Stimulated activated CD8-positive, alpha-beta memory T cell treated with anti-CD3 and anti-CD28 coated beads, Interleukin-4, amount 100 ng/mL, for 1 hour (primary cell): Measurements from ENCODE around the gene MEP1B.
"Not testable (repeated sequence)": the region's sequence is repeated elsewhere in the genome, so short reads cannot be mapped to it uniquely, and the experiment has no call there.

Experiments
- DNase-seq, 2 donors: peaks; one replicate each; pipeline ENCODE4 v3.0.0-alpha.2; 2020; ENCODE audit warnings: low read depth in 2 of 2, low spot score in 1 of 2

The MEP1B gene

DNA sequence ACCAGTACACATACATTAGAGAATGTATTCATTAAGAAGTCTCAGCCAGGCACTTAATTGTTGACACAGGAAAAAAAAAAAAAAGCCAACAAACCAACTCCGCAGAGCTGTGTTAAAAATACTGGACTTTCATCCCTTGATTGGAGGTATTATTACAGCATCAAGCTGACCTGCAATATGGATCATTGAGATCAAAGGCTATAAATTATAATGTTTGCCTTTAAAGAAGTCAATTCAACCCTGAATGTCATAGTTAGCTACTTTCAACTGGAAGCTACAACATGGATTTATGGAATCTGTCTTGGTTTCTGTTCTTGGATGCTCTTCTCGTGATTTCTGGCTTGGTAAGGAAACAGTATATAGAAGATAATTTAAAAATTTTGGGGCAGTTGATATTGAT, at the start of gene MEP1B:
TSS of gene MEP1B (plus strand) at position 250 of the 400 bp plus-strand sequence. CDS start at position 282, 32 bp downstream.
- no peak for DNase-seq

DNA sequence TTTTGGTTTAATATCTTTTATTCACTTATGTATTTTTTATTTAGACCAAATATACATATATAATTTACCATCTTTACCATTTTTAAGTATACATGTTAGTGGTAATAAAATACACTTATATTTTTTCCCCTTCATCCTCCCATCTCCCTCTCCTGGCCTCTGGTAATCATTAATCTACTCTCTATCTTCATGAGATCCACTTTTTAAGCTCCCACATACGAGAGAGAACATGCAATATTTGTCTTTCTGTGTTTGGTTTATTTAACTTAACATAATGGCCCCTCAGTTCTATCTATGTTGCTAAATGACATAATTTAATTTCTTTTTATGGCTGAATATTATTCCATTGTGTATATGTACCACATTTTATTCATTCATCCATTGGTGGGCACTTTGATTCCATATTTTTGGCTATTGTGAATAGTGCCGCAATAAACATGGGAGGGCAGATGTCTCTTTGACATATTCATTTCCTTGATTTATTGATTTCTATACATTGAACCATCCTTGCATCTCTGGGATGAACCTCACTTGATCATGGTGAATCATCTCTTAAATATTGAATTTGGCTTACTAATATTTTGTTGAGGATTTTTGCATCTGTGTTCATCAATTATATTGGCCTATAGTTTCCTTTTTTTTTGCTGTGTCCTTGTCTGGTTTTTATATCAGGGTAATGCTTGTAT, 41.5 kb upstream of the MEP1B start:
- no peak for DNase-seq

DNA sequence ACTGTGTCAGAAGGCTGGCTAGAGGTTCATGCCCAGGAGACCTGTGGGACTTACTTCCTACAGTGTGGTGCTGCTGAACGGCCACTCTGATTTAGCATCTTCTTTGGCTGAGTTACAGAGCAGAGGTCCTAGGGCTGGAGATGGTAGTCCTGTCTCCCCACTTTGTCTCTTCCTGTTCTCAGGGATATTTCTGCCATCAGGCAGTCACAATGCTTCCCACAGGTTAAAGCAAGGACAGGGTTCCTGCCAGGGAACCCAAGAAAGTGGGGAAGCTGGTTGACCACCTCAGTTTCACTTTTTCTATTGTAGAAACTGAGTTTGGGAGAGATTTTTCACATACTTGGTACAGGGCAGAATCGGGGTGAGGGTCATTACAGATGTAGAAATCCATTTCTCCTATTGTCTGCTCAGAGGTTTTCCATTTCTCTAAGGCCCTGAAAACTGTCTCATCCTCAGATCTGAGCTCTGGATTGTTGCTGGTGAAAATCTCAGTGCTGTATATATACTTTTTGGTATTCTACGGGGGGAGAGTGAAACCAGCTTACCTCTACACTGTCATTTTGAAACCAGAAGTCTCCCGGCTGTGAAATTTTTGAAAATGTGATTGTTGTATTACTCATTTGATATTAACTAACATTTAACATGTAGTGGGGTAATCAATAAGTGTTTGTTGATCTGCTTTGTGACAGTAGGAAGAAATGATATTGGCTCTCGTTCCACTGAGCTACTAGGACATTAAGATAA, 37.0 kb upstream of the MEP1B start:
- DNase-seq, result no peak

DNA sequence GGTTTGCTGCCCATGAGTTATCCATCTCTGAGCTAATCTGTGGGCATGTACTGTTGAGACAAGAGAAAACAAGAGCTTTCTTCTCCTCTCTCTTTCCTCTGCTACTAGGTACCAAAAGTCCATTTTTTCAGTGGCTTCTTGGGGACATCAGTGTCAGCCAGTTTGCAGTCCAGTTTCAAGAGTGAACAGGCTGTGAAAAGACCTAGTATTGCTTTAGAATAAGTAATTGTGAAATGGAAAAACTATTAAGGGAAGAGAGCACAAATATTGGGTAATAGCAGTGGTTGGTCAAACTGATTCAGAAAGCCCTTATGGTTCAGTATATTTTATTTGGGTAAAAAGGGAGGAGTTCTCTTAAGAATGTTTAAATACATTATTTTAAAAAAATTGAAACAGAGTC, 33.0 kb upstream of the MEP1B start:
- no peak for DNase-seq

DNA sequence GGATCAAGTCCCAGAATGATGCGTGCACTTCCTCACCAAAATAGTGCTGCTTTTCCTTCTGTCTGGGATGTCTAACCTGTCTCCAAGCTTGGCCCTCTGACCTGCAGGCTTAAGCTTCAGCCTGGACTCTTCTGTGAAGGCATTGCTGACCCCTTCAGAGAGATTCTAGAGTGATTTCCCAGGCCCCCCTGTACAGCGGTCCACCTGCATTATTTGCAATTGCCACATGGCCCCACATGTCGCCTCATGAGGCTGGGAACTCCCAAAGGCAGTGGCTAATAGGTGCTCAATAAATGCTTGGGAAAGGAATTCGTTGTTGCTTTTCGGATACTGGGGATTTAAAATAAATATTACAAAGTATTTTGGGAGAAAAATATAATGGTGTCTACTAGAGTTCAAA, 32.3 kb upstream of the MEP1B start:
- DNase-seq, result no peak

DNA sequence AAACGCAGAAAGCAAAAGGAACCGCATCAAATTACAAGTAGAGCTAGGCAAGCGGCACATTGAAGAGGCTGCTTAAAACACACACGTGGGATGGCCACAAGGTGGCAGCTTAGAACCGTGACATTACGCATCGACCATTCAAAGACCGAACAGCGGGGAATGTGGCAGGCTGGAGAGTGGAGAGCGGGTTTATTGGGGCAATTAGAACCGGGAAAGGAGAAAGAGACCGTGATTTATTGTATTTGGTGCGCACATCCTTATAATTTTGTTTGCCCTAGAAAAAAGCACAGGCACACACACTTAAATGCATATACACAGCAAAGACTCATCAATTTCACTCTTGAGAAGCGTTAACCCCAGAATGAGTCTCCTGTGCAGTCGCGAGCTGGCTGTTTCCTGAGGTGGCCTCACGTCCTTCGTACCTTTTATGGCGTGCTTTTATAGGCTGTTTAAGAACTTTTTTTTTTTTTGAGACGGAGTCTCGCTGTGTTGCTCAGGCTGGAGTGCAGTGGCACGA, 31.7 kb upstream of the MEP1B start:
- peak; percentile 24 to 43 for DNase-seq

DNA sequence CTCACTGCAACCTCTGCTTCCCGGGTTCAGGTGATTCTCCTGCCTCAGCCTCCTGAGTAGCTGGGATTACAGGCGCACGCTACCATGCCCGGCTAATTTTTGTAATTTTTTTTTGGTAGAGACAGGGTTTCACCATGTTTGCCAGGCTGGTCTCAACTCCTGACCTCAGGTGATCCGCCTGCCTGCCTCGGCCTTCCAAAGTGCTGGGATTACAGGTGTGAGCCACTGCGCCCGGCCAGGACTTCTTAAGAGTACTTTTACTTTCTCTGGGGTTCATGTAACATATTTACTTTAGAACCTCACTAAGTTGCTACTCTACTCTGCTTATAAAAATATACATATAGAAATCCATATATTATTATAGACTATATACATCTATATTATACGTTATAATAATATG, 31.2 kb upstream of the MEP1B start:
- DNase-seq, result not testable (repeated sequence)

DNA sequence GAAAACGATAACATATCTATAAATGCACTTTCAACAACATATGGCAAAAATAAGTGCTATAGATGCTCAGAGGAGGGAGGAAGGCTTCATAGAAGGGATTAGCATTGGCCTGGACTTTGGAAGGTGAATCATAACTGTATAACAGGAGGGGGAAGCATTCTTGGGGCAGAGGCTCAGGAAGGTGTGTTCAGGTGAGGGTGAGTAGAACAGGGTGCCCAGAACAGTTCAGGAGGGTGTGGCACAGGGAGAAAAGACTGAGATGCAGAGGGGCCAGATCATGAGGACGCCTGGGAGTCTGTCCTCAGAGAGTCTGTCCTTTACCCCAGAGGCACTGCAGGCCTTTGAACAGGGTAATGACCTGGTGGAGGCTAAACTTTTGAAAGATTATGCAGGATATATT, 29.3 kb upstream of the MEP1B start:
- DNase-seq, result no peak

DNA sequence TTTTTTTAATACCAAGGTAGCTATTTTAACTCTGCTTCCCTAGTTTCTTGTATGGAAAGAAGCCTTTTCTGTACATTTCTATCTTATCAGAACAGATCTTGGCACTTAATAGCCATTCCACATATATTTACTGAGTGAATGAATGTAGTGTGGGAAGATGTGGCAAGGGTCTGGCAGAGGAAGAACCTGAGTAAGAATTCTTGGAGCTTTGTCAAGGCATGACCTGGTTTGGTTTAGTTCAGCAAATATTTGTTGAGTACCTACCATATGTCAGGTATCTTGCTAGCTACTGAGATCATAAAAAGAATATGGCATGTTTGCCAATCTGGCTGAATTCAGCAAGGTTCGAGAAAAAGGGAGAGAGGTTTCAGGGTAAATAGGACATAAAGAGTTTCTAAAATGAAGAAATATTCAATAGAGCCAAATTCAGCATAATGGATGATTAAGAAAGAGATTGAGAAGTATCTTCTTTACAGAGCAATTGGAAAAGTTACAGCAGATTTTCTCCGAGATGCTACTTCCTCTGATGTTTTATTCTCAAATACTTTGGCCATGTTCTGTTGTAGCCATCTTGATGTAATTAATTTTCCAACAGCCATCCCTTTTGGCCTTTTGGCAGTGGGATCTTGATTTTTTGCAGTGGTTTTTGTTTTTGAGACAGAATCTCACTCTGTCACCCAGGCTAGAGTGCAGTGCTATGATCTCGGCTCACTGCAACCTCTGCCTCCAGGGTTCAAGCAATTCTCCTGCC, 21.7 kb upstream of the MEP1B start:
- DNase-seq, result no peak

DNA sequence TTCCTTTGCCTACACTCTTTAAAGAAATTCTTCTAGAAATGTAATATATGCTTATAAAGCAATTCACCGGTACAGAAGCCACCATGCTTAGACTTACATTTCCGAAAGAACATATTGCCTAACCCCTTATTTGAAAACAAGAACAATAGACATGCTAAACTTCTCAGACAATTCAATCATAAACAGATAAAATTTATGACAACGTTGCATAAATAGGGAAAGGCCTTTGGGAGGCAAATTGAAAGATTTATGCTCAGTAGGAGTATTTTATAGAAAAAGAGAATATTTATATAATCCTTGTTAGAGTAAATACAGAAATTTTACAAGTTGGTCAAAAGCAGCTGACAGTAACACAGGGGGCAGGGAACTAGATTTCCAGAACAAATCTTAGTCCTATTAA, 16.2 kb upstream of the MEP1B start:
- DNase-seq, result no peak

DNA sequence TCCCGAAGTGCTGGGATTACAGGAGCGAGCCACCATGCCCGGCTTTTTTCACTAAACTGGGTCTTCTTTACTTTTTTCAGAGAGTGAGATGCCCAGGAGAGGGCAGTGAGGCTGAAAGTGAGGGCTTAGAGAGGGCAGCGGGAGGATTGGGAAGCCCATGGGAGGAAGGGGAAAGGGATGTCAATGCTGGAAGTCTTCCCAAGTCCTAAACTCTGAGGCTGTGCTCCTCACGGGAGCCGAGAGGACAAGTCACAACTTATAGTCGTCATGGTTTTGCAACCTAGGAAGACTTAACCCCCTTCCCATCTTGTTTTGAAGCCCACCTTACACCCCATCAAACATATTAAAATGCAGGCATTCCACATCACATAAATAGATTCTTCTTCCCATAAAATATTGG, 15.1 kb upstream of the MEP1B start:
- DNase-seq, result no peak

DNA sequence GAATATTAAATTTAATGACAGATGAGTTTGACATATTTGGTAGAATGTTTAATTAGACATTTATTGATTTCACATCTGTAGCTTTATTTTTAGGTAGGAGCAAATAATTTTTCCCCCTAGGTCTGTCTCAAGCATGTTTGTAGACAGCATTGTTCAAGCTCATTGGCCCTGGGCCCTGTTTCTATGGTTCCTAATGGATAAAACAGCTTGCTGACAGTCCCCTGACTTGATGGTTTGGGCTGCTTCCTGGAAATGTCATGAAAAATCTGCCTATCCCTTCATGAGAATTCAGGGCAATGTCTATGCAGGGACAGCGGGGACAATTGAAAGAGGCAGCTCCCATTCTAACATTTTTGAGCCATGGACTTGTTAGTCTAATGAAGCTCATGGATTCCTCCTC, 14.6 kb upstream of the MEP1B start:
- no peak for DNase-seq

DNA sequence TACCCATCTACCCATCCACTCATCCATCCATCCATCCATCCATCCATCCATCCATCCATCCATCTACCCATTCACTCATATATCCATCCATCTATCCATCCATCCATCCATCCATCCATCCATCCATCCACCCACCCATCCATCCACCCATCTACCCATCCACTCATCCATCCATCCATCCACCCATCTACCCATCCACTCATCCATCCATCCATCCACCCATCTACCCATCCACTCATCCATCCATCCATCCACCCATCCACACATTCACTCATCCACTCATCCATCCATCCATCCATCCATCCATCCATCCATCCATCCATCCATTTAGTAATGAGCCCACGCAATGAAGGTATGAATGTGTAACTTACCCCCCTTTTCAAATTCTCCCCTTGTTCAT, 13.1 kb upstream of the MEP1B start:
- DNase-seq, result not testable (repeated sequence)

DNA sequence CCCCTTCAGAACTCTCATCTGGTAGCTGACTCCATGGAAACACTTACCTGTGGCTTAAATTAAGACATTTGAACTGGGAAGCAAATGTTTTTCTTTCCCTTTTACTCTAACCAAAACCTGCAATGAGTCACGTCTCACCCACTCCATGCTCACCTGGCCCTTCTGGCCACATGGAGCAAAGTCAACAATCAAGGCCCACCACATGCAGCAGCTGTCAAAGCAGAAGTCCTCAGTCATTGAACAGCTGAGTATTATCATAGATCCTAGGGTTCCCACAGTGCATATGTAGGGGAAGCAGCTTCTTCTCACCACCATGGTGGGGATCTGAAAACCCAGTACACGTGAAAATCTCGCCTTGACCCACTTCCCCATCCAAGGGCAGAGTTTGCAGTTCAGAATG, 12.3 kb upstream of the MEP1B start:
- DNase-seq, result no peak

DNA sequence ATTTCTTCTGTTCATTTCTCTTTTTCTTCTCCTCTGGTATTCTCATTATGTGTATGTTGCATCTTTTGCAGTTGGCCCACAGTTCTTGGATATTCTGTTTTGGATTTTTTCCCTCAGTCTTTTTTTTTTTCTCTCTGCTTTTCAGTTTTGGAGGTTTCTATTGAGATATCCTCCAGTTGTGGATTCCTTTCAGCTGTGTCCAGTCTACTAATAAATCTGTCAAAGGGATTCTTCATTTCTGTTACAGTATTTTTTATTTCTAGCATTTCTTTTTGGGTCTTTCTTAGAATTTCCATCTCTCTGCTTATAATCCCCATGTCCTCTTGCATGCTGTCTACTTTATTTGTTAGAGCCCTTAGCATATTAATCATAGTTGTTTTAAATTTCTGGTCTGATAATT, 6.3 kb upstream of the MEP1B start:
- DNase-seq, result no peak

DNA sequence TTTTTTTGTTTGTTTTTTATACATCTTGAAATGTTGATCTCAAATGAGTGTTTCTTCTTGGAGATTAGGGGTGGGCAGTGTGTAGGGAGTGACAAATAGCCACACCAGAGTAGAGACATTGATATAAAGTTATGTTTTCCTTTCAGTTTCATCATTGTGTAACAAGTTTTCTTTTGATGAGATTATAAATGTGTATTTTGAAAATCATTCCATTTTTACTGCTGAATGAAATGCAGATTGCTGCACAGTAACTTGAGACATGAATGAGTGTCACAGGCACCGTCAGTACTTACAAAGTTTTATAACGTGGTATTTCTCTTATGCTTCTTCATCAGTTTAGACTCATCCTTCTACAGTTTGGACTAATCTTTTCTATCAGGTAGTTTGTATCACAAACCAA, 370 bp downstream of the MEP1B start:
- no peak for DNase-seq

DNA sequence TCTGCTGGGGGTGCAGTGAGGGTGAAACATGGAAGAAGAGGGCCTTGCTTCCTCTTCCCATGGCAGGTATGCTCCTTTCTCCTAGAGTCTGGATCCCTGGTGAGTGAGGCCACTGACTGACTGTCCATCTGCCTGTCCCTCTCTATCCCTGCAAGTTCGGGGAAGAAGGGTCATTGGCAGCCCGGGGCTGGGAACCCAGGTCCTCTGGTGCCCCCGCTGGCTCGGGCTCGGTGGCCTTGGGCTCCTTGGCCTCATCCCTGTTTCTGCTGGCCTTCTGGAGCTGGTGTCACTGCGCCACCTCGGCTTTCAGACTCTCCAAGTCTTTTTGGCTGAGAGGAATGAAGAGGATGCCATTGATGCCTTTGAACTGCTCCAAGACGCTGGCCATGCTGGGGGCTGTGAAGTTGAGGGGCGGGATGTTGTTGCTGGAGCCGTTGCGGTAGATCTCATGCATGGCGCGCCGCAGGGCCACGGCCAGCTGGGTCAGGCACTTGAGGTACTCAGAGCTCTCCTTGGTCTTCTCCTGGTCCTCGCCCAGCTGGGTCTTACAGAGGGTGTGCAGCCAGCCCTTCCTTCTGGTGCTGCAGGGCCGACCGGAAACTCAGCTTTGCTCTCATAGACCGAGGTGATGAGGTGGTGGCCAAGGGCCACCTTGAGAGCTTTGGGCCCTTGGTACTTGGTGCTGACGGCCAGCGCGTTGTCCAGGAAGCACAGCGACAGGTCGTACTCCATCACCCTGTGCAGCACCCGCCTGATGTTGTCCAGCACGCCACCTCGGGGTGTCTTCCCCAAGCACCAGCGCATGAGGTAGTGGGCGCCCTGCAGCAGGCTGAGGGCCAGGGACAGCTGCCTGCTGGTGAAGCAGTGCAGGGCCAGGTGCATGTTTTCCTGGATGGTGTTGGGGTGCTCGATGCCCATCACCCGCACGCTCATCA, 6.3 kb downstream of the MEP1B start:
- DNase-seq, result no peak

DNA sequence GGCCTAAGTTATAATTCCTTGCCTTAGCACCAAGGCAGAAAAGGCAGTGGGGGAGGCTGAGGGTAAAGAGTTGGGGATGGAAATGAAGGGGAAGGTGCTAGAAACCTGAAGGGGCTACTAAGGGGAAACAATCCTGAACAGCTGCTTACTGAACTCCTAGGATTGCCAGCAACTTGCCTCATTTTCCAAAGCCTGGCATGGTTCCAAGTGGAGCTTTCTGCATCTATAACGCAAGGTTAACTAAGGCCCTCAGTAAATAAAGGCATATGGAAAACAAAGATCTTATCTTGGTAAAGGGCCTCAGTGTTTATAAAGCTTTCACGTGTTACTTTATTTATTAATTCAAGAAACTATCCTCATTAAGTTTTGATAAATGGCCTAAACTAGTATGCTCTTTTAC, 10.9 kb downstream of the MEP1B start:
- DNase-seq, result no peak

DNA sequence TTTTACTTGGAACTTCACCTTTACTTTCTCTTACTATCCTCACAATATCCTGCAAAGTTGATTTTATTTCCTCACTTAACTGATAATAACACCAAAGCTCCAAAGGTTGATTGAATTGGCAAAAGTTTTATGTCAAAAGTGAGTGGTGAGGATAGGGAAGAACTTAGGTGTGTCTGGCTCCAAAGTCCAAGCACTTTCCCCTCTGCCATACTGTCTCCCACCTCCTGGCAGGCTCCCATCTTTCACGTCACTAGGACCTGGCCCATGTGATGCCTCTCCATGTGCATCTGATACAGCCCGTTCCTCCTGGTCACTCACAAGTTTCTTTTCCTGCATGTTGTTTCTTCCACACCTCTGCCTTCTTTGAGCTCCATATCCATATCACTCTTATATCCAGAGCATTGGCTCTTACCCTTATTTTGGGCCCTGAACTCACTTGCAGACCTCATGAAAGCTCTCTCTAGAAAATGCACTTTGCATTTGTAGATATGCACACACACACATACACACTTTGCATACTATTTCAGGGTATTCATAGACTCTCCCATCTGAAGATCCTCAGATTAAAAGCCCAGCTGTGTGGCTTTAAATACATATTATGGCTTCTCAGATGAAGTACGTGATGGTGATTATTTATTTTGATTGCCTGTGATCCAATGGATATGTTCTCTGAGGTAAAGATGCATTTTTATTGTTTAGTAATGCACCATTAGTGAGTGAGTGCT, 12.3 kb downstream of the MEP1B start:
- no peak for DNase-seq

DNA sequence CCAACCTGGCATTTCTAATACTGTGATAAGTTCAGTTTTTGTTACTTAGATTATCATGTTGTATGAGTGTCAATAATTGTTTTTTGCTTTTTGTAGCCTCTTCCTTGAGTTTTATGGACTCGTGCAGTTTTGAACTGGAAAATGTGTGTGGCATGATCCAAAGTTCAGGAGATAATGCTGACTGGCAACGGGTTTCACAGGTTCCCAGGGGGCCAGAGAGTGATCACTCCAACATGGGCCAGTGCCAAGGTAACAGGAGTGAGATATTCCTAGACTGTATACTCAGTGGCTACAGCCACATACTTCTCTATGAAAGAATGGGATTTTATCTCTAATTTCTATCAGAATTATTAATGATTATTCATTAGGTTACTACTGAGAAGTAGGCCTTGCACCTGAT, 18.2 kb downstream of the MEP1B start:
- DNase-seq, result no peak
